KOPT-K1 (cell line): ENCODE measurements around the gene YOD1.
A peak's percentile ranks its signal among the peaks of the same experiment; 100 is the strongest.

Experiments
- H3K27ac ChIP-seq: fragments of 200-600 bp; sonication (generic); 2 replicates; pipeline ENCODE4 v1.5.1; 2016; ENCODE audit warnings: antibody characterized with exemption, mild to moderate bottlenecking, low read depth, low read length; ENCODE audit not compliant: poor library complexity, severe bottlenecking
- H3K36me3 ChIP-seq: fragments of 200-600 bp; sonication (generic); 2 replicates; pipeline ENCODE4 v1.5.1; 2017; ENCODE audit warnings: antibody characterized with exemption, mild to moderate bottlenecking, low read length, moderate library complexity; ENCODE audit not compliant: insufficient read depth
- H3K9me3 ChIP-seq: fragments of 200-600 bp; sonication (generic); 2 replicates; pipeline ENCODE4 v1.5.1; 2017; ENCODE audit warnings: antibody characterized with exemption, low read length, mild to moderate bottlenecking; ENCODE audit not compliant: insufficient read depth, poor library complexity, severe bottlenecking

The YOD1 gene

GRCh38 chr1:207051191-207051943 is at the start of gene YOD1:
TSS of gene YOD1 (minus strand) at chr1:207051208. CDS start at chr1:207051030, 178 bp downstream.
- H3K27ac ChIP-seq: peak within 1 kb of the TSS; percentile 78
- no peaks in the 10 kb centered on the region for H3K9me3 ChIP-seq
- H3K36me3 ChIP-seq: peaks cover 32% of the 10 kb centered on the region

- Histone ChIP-seq H3K36me3 (no peaks in the 10 kb centered on the region), H3K9me3 (peaks cover 7% of the 10 kb centered on the region), H3K27ac (no peak overlapping the region)
Measured at GRCh38 chr1:207097871-207098324, 46.9 kb upstream of the YOD1 start.

- Histone ChIP-seq H3K27ac (no peak overlapping the region), H3K36me3 (no peaks in the 10 kb centered on the region), H3K9me3 (peaks cover 7% of the 10 kb centered on the region)
Measured at GRCh38 chr1:207093944-207094343, 42.9 kb upstream of the YOD1 start.

GRCh38 chr1:207091200-207091908 is 40.3 kb upstream of the YOD1 start:
- H3K27ac ChIP-seq: no peak overlapping the region
- H3K9me3 ChIP-seq: no peaks in the 10 kb centered on the region
- no peaks in the 10 kb centered on the region for H3K36me3 ChIP-seq

DNA sequence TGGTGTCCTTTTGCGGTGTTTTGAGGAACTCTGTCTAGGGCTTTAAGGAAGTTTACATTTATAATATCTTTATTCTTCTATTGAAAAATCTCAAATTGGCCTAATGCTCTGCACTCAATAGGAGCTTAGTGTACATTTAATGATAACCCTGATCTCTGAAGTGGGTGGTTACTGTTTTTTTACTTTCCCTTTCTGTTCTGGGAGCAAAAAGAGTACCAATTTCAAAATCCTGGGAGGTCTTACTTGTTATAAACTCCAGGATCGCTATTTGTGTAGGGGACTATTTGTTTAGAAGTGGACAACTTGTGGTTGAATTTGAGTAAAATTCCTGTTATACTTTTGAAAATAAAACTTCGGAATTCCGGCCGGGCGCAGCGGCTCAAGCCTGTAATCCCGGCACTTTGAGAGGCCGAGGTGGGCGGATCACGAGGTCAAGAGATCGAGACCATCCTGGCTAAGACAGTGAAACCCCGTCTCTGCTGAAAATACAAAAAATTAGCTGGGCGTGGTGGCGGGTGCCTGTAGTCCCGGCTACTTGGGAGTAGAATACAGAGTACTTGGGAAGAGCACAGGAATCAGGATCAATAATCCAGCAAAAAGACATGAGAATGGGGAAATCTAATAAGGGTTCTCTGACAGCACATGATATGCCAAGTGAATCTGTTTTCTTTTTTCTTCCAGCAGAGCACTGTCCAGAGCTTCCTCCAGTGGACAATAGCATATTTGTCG is 38.8 kb upstream of the YOD1 start:
- Histone ChIP-seq H3K36me3 (no peaks in the 10 kb centered on the region), H3K9me3 (no peaks in the 10 kb centered on the region), H3K27ac (peak overlapping the region; percentile 30)

DNA sequence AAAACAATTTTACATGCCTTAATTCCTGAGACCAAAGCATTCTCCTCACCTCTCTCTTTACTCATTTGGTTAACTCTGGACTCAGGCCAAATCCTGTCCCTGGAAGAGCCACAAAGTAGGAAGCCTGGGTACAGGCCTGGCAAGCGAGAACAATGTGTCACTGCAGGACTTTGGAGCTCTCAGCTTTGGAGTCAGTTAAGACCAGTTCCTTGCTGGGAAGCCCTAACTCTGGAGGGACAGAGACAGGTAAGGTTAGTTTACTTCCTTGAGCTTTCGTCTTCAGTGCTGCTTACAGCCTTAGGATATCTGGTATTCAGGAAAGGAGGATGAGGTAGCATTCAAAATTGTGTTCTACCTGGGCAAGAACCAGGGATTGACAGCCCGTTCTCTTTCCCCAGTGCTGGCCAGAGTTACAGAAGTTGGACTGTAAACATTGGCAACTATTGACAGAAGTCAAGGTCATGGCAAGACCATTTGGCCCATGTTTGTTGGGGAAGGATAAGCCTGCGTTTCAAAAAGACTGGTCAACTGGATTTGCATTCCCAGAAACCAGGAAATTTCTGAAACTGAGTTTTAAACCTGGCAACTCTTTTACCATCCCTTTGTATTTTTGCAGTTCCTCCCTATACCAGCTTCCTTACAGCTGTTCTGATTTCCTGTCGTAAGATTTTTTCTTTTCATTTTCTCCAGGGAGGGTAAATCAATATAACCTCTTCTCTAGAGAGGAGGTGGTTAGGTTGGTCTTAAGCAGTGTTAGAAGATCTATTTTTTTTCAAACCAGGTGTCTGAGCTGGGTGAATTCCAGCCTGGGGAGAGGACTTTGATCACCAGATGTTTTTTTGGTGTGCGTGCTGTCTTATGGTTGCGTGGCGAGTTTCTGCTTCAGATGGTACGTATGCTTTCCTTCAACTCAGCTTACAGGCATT is 38.0 kb upstream of the YOD1 start, which contains the start of gene C4BPB:
Gene C4BPB (plus strand): TSS at position 160 of the 926 bp plus-strand sequence. CDS start 672 bp downstream, at position 832.
- Histone ChIP-seq H3K27ac (peak within 1 kb of the TSS; percentile 30), H3K9me3 (no peaks in the 10 kb centered on the region), H3K36me3 (no peaks in the 10 kb centered on the region)

- Histone ChIP-seq H3K27ac (no peak overlapping the region), H3K36me3 (no peaks in the 10 kb centered on the region), H3K9me3 (no peaks in the 10 kb centered on the region)
Measured at GRCh38 chr1:207088161-207088560, 37.2 kb upstream of the YOD1 start.

DNA sequence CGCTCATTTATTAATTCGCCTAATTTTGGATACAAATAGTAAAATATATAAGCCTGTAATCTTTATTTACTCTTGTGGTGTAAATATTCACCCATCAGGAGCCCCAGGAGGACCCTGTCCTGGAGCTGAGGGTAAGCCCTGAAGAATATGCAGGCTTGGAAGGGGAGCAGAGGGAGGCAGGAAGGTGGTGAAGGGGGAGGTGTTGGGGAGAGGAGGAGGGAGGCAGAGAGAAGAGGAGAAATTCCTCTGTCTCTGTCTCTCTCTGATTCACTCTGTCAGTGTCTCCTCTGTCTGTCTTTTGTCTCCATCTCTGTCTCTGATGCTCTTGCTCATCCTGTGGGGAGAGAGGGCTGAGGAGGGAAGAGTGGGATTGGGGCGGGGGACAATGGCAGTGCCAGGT is 34.9 kb upstream of the YOD1 start:
- Histone ChIP-seq H3K27ac (no peak overlapping the region), H3K9me3 (no peaks in the 10 kb centered on the region), H3K36me3 (no peaks in the 10 kb centered on the region)

DNA sequence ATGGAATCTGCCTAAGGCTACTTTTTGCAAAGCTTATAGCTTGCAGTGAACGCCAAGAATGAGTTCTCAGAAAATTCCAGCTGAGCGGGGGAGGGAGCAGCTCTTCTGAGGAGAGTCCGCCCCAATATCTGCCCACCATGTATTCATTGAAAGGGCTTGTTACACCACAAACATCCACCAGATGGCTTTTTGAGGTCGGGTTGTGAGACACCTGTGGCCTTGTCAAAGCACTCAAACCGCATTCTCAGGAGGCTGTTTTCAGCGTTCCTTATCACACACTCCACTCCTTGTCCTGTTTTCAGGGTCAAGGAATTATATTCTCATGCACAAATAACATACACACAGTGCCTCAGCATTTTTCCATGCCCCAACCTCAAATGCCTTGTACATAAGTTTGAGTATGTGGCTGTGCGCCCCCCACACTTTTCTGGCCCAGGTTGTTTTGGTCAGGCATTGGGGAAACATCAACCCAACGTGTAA is 33.7 kb upstream of the YOD1 start:
- Histone ChIP-seq H3K9me3 (no peaks in the 10 kb centered on the region), H3K36me3 (no peaks in the 10 kb centered on the region), H3K27ac (peak overlapping the region; percentile 23)

- H3K36me3 ChIP-seq: no peaks in the 10 kb centered on the region
- no peak overlapping the region for H3K27ac ChIP-seq
- no peaks in the 10 kb centered on the region for H3K9me3 ChIP-seq
Measured at GRCh38 chr1:207084232-207084631, 33.2 kb upstream of the YOD1 start.

DNA sequence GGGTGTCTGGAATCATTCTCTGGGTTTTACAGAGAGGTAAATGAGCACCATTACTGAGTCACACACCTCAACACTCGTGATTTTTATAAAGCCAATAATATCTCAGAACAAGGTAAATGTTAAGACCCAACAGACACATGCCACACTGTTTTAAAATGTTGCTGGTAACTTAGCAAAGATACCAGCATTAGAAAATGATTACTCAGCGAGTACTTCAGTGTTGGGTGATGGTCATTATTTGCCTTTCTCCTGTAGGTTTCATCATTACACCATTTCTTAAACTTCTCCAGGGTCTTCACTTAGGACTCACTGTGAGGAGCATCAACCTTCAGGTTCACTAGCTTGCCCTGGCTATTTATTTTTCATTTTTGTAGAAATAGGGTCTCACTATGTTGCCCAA is 30.8 kb upstream of the YOD1 start:
- H3K36me3 ChIP-seq: no peaks in the 10 kb centered on the region
- H3K9me3 ChIP-seq: no peaks in the 10 kb centered on the region
- H3K27ac ChIP-seq: no peak overlapping the region

GRCh38 chr1:207081088-207081487 is 30.1 kb upstream of the YOD1 start:
- Histone ChIP-seq H3K9me3 (no peaks in the 10 kb centered on the region), H3K36me3 (no peaks in the 10 kb centered on the region), H3K27ac (no peak overlapping the region)

DNA sequence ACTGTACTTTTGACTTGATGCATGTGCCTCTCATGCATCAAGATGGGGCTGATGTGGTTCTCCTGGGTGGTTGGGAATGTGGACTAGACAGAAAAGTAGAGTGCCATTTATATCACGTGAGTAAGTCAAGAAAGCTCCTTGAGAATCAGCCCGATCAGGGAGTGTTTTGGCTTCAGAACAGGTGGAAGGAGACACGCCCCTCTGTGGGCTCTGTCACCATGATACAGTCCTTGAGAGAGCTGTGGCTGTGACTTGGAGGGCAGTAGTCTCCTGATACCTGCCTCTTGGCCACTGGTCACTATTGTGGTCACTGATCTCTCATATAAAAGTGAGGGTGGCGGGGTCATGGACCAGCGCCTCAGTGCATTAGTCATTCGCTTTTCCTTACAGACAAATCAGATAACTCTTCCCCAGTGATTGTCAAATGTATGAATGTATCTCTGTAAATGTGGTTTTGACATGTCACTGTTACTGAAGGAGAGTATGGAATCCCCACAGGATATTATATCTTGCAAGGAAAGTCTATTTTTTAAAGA is 28.8 kb upstream of the YOD1 start:
- no peaks in the 10 kb centered on the region for H3K36me3 ChIP-seq
- H3K27ac ChIP-seq: no peak overlapping the region
- H3K9me3 ChIP-seq: no peaks in the 10 kb centered on the region

- H3K36me3 ChIP-seq: no peaks in the 10 kb centered on the region
- H3K9me3 ChIP-seq: no peaks in the 10 kb centered on the region
- H3K27ac ChIP-seq: no peak overlapping the region
Measured at GRCh38 chr1:207078578-207079132, 27.6 kb upstream of the YOD1 start.
